AG09319 (cell line): ENCODE results near the gene DNAH3.

Experiments used
- DNase-seq: peaks from one replicate; pipeline ENCODE4 v3.0.0-alpha.2; 2010; ENCODE audit warnings: low read depth; ENCODE audit errors: extremely low read depth
- CTCF ChIP-seq: IDR thresholded peaks from 2 replicates; pipeline ENCODE4 v1.5.1; 2011; ENCODE audit warnings: low read depth, mild to moderate bottlenecking, inconsistent platforms, low read length, moderate library complexity

The DNAH3 gene

GRCh38 chr16:20900299-20901067 is 250.2 kb downstream of the DNAH3 start, which contains the start of the genes DCUN1D3 and LYRM1:
Gene DCUN1D3 (minus strand): TSS chr16:20900358. CDS start chr16:20862538, 37,820 bp downstream.
Gene LYRM1 (plus strand): TSS chr16:20900771. CDS start chr16:20915556, 14,785 bp downstream.
- TF ChIP-seq CTCF = no peak
- peak; percentile 99 for DNase-seq

- no peak for TF ChIP-seq CTCF
- no peak for DNase-seq
These were observed 251.0 kb downstream of the DNAH3 start for GRCh38 chr16:20899477-20900298.

GRCh38 chr16:20899071-20899470 is 251.6 kb downstream of the DNAH3 start:
- no peak for DNase-seq
- TF ChIP-seq CTCF = no peak

- no peak for DNase-seq
- TF ChIP-seq CTCF = no peak
These were observed 252.7 kb downstream of the DNAH3 start for GRCh38 chr16:20897922-20898321.

- no peak for TF ChIP-seq CTCF
- no peak for DNase-seq
These were observed 253.3 kb downstream of the DNAH3 start for GRCh38 chr16:20897253-20897897.

- no peak for DNase-seq
- TF ChIP-seq CTCF = no peak
These were observed 256.3 kb downstream of the DNAH3 start for GRCh38 chr16:20894388-20894787.
